Raji (cell line): ENCODE results near the gene GNB1.

Experiments
- POLR2A ChIP-seq: IDR thresholded peaks from 2 replicates; pipeline ENCODE4 v1.6.1; 2011; ENCODE audit warnings: low read depth, low read length, control low read depth; ENCODE audit not compliant: insufficient read depth

Gene GNB1

GRCh38 chr1:1891349-1892078, 627 bp upstream of the GNB1 start:
- TF ChIP-seq POLR2A, result peak; percentile 39

- TF ChIP-seq POLR2A, result peak; percentile 39; the same call in 1 of the 2 replicates
Observed at GRCh38 chr1:1889847-1890505, 911 bp downstream of the GNB1 start.

GRCh38 chr1:1889090-1889750, 1.7 kb downstream of the GNB1 start:
- no peak for TF ChIP-seq POLR2A

GRCh38 chr1:1883092-1883873, 7.6 kb downstream of the GNB1 start:
- TF ChIP-seq POLR2A, result no peak

- TF ChIP-seq POLR2A, result no peak
Observed at GRCh38 chr1:1881727-1882126, 9.2 kb downstream of the GNB1 start.

- no peak for TF ChIP-seq POLR2A
Observed at GRCh38 chr1:1880617-1881312, 10.1 kb downstream of the GNB1 start.

- TF ChIP-seq POLR2A, result no peak
Observed at GRCh38 chr1:1879942-1880341, 10.9 kb downstream of the GNB1 start.

- no peak for TF ChIP-seq POLR2A
Observed at GRCh38 chr1:1877865-1878436, 12.9 kb downstream of the GNB1 start.

- no peak for TF ChIP-seq POLR2A
Observed at GRCh38 chr1:1876335-1876930, 14.5 kb downstream of the GNB1 start.

GRCh38 chr1:1875932-1876331, 15.0 kb downstream of the GNB1 start:
- no peak for TF ChIP-seq POLR2A

- no peak for TF ChIP-seq POLR2A
Observed at GRCh38 chr1:1874901-1875300, 16.0 kb downstream of the GNB1 start.

GRCh38 chr1:1873186-1873585, 17.7 kb downstream of the GNB1 start:
- no peak for TF ChIP-seq POLR2A

GRCh38 chr1:1872329-1872994, 18.4 kb downstream of the GNB1 start:
- TF ChIP-seq POLR2A, result no peak
